ENCODE results near the gene LTBP1. TPM values are rescaled to one million over a fixed set of nuclear protein-coding genes. Genes with fewer than 3 reads are reported as not detected.

Gene LTBP1
- total and polyA plus RNA-seq, 4 donors: 5.8 to 57.6 (median 10.2) TPM

- no peak for TF ChIP-seq CTCF (IDR thresholded peaks at IDR 0.05; ENCODE audit: low read depth, low read length, missing input control)
- TF ChIP-seq ATF3 (IDR thresholded peaks at IDR 0.05): no peak
- TF ChIP-seq YY1 (IDR thresholded peaks at IDR 0.05): no peak
Observed at GRCh38 chr2:33141476-33141875, 194.7 kb downstream of the LTBP1 start (continued).

- H3K4me3 ChIP-seq (ENCODE audit: low read depth in 1 of 3, low read length in 3 of 3): no peak overlapping the region
- no peak for TF ChIP-seq TAF1 (conservative IDR thresholded peaks at IDR 0.05)
- no peak for TF ChIP-seq YY1 (IDR thresholded peaks at IDR 0.05)
- no peak for TF ChIP-seq FOXA2 (IDR thresholded peaks at IDR 0.05)
- no peak for TF ChIP-seq JUND (IDR thresholded peaks at IDR 0.05)
- TF ChIP-seq GABPA (IDR thresholded peaks at IDR 0.05 in 1 of 2, conservative IDR thresholded peaks at IDR 0.05 in 1 of 2): no peak
- TF ChIP-seq HNF4A (conservative IDR thresholded peaks at IDR 0.05): no peak
- TF ChIP-seq REST (IDR thresholded peaks at IDR 0.05): no peak
- no peak for TF ChIP-seq HNF4G (IDR thresholded peaks at IDR 0.05)
- no peak for TF ChIP-seq RXRA (IDR thresholded peaks at IDR 0.05)
- no peak for TF ChIP-seq SP1 (IDR thresholded peaks at IDR 0.05)
- TF ChIP-seq RAD21 (IDR thresholded peaks at IDR 0.05): no peak
- TF ChIP-seq CTCF (IDR thresholded peaks at IDR 0.05; ENCODE audit: low read depth, low read length, missing input control): no peak
- TF ChIP-seq EGR1 (IDR thresholded peaks at IDR 0.05; ENCODE audit: low read depth in 2 of 2): no peak
- no peak for TF ChIP-seq FOXA1 (IDR thresholded peaks at IDR 0.05)
- no peak for DNase-seq (ENCODE audit: low spot score)
- no peaks in the 10 kb centered on the region for H3K9me3 ChIP-seq (ENCODE audit: control insufficient read depth in 4 of 4, low read length in 3 of 4)
- no peaks in the 10 kb centered on the region for H3K27me3 ChIP-seq (ENCODE audit: control insufficient read depth in 4 of 4, insufficient read depth in 4 of 4, low read length in 3 of 4)
- H3K27ac ChIP-seq (ENCODE audit: low read depth in 1 of 2, low read length in 2 of 2): no peak overlapping the region
- no peak overlapping the region for H3K9ac ChIP-seq (ENCODE audit: low read depth in 1 of 2, low read length in 2 of 2)
- H3K4me1 ChIP-seq (ENCODE audit: control insufficient read depth in 4 of 4, insufficient read depth in 4 of 4, low read length in 3 of 4): no peaks in the 10 kb centered on the region
- WGBS: 93% methylated on average over 4 of the region's 4 CpGs
- peaks cover 0 to 1% (median 0%) of the 10 kb centered on the region in 4 donors for H3K36me3 ChIP-seq (ENCODE audit: control insufficient read depth in 4 of 4, insufficient read depth in 3 of 4, low read depth in 1 of 4, low read length in 3 of 4)
Observed at GRCh38 chr2:33142810-33143209, 196.1 kb downstream of the LTBP1 start.

Measured in liver (tissue), 9 donors.